AG10803 (cell line): ENCODE measurements around the gene MUC5B.

Experiments
- DNase-seq: peaks from one replicate; pipeline ENCODE4 v3.0.0; 2010; ENCODE audit warnings: low read depth
- H3K4me3 ChIP-seq: 2 replicates; pipeline ENCODE4 v1.5.1; 2011; ENCODE audit warnings: mild to moderate bottlenecking, low read length, control low read depth
- TF ChIP-seq, protein P1 (sequence below): conservative IDR thresholded peaks from 2 replicates; pipeline ENCODE4 v1.5.1; 2011; ENCODE audit warnings: mild to moderate bottlenecking, low read length, control low read depth, inconsistent platforms

The MUC5B gene

DNA sequence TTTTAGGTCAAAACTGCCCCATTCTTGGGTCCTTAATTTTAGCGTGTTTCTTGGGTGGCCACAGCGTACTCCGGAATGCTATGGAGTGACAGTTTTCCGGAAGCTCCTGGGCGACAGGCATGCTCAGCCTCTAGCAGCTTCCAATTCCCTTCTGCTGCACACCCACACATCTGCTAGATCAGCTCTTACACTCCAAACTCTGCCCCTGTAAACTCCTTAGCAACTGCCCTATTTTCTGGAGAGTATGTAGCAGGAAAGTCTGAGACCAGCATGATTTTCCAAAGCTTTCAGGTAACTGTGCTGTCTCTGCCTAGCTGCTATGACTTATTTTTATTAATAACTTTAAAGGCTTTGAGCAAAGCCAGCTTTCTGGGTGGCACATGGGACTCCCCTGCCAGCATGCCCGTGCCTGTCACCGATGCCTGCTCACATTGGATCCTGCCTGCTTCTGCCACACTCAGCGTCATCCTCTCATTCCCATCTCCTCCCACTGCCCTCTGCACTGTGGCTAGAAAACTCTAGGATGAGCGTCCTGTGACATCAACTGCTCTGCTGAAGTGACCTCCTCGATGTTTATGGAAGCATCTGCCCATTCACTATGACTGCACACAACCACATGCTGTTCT is 69.3 kb downstream of the MUC5B start:
- TF ChIP-seq, protein P1, sequence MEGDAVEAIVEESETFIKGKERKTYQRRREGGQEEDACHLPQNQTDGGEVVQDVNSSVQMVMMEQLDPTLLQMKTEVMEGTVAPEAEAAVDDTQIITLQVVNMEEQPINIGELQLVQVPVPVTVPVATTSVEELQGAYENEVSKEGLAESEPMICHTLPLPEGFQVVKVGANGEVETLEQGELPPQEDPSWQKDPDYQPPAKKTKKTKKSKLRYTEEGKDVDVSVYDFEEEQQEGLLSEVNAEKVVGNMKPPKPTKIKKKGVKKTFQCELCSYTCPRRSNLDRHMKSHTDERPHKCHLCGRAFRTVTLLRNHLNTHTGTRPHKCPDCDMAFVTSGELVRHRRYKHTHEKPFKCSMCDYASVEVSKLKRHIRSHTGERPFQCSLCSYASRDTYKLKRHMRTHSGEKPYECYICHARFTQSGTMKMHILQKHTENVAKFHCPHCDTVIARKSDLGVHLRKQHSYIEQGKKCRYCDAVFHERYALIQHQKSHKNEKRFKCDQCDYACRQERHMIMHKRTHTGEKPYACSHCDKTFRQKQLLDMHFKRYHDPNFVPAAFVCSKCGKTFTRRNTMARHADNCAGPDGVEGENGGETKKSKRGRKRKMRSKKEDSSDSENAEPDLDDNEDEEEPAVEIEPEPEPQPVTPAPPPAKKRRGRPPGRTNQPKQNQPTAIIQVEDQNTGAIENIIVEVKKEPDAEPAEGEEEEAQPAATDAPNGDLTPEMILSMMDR, result no peak
- H3K4me3 ChIP-seq, result no peak overlapping the region
- no peak for DNase-seq

DNA sequence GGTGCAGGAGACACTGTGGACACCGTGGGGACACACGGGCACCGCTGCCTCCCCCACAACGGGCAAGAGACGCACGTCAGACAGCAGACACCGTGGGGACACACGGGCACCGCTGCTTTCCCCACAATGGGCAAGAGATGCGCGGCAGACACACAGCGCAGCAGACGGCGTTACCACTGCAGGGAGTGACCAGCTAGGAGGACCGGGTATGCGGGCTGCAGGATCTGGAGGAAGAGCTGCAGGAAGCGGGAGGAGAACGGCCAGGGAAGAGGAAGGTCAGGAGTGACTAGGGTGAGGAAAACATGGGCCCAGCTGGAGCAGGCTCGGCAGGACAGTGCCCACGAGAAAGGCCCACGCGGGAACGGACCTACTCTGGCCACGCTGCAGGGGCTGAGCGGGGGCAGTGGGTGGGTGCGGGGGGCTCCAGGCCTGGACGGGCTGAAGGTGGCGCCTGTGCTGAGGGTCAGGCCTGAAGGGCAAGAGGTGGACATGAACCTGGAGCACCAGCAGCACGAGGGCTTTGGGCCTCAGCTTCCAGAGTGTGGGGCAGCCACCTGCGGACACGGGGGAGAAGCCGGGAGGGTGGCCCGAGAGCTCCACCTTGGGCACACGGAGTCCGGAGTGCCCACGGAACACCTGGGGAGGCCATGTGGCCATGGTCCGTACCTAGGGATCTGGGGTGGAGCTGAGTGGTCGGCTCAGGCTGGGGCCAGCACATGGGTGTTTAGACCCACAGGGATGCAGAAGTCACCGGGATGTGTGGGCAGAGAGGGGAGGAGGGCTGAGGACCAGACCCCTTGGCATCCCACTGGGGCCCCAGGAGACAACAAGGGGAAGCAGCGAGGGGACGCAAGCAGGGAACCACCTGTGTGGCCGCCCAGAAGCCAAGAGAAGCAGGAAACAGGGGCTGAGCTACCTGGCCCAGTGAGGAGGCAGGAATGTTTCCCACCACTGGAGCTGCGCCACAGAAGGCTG is 70.1 kb downstream of the MUC5B start:
- no peak for DNase-seq
- no peak overlapping the region for H3K4me3 ChIP-seq
- TF ChIP-seq, protein P1, result no peak

DNA sequence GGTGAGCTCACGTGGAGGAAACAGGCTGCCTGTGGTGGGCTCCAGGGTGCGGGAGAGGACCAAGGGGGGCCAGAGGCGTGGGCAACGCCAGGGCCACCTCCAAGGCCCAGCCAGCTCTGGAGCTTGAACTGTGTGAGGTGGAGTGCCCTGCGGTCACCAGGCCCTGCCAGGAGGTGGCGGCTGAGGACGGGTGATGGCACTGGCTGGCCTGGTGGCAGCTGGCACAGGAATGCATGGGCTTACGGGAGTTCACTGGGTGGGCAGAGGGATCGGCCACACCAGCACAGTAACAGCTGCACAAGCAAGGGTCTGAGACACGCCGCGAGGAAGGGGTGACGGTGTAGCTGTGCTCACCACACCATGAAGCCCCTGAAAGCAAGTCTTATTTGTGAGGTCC is 70.8 kb downstream of the MUC5B start:
- DNase-seq, result no peak

DNA sequence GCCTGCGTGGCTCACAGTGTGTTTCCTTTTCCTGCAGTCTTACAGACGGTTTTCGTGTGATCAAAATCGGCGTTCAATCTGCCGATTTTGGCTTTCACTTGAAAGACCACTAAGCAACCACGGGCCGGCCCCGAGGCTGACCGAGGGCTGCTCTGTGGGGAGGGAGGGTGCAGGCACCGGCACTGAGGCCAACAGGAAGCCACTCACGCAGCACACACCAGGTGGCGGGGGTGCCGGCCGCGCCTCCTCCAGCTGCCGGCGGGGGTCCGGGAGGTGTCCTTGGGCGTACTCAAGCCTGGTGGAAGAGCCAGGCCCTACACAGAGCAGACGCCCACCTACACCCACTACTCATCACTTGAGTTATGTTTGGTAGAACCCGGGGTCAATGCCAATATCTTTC is 72.2 kb downstream of the MUC5B start:
- no peak overlapping the region for H3K4me3 ChIP-seq
- TF ChIP-seq, protein P1, result no peak
- no peak for DNase-seq

More for the DNA sequence above, 70.8 kb downstream of the MUC5B start:
- TF ChIP-seq, protein P1, result peak; percentile 22
- no peak overlapping the region for H3K4me3 ChIP-seq

DNA sequence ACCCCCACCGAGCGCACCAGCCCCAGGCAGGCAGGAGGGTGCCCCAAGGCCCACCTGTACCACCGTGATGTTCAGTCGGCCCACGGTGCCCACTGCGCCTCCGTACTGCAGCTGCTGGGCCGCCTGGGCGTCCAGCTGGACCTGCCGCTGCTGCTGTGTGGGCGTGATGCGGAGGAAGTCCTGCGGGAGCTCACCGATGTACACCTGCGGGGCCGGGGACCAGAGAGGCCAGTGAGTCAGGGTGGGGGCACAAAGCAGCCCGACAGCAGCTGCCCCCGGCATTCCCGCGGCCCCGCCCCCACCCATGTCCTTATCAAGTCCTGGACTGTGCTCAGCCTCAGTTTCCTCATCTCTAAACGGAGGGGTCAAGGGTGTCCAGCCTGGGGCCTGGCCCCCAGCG is 72.7 kb downstream of the MUC5B start:
- H3K4me3 ChIP-seq, result no peak overlapping the region
- TF ChIP-seq, protein P1, result no peak
- no peak for DNase-seq

DNA sequence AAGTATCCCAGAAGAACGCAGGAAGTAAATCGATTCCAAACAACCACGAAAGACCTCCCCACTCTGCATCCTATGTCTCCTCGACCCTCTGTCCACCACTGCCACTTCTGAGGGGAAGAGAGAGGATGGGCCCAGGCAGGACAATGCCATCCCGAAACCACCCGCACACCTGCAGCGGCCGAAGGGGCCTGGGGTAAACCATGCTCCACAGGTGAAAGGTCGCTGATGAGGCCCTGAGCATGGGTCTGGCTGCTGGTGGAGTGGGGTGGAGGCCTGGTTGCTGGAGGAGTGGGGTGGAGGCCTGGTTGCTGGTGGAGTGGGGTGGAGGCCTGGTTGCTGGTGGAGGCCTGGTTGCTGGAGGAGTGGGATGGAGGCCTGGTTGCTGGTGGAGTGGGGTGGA is 73.4 kb downstream of the MUC5B start:
- TF ChIP-seq, protein P1, result no peak
- H3K4me3 ChIP-seq, result no peak overlapping the region
- no peak for DNase-seq
